ENCODE data around the gene PLAGL2.

PLAGL2 gene

DNA sequence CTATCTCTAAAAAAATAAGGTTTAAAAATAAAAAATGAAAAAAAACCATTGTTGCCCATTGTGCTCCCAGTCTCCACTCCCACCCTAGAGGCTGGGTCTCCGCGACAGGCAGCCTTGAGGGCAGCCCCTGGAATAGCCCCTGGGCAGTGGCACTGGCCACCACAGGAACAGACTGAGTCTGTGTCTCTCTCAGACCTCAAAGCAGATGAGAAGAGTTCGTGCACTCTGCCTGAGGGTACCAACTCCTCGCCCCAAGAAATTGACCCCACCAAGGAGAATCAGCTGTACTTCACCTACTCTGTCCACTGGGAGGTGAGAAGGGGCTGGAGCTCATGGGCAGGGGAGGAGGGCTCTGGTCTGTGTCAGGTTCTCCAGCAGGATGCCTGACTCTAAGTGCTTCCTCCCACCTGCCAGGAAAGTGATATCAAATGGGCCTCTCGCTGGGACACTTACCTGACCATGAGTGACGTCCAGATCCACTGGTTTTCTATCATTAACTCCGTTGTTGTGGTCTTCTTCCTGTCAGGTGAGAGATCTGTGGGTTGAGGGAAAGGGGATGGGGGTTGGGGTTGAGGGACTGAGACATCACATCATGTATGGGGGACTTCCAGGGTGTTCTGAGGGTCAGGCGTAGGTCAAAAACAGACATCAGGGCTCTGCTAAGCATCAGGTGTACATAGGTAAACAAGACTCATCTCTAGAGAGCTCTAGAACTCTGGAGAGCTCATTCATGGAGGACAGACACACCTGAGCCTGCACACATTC lies 62.5 kb downstream of the PLAGL2 start:
- DNase-seq: no peak

DNA sequence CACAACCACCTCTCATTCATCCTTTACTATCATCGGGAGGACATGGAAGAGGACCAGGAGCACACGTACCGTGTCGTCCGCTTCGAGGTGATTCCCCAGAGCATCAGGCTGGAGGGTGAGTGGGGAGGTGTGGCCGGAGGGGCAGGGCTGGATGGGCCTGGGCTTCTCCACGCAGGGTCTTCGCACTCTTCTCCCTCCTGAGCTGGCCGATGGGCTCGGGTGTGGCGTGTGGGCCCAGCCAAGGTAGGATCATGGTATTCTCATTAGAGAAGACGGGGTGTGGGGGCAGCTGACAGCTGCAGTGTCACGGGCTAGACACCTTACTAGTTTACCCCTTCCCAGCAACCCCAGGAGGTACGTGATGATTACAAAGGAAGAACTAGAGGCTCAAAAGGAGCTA lies 64.6 kb downstream of the PLAGL2 start:
- no peak for DNase-seq

Data from stimulated activated CD4-positive, alpha-beta T cell treated with anti-CD3 and anti-CD28 coated beads, Interleukin-4, amount 100 ng/mL, for 1 hour (primary cell).